Measurements from ENCODE around the gene FAIM2.
"Not testable (repeated sequence)": the region's sequence is repeated elsewhere in the genome, so short reads cannot be mapped to it uniquely, and the experiment has no call there.

Gene FAIM2

GRCh38 chr12:49873361-49873934, 30.3 kb downstream of the FAIM2 start:
- DNase-seq (ENCODE audit: low read depth) = no peak
- no peak overlapping the region for H3K4me3 ChIP-seq (ENCODE audit: low read depth, low read length)
- no peak for TF ChIP-seq CTCF (IDR thresholded peaks at IDR 0.05; ENCODE audit: low read depth, low read length, missing control alignments)

GRCh38 chr12:49872781-49873181, 30.9 kb downstream of the FAIM2 start:
- DNase-seq (ENCODE audit: low read depth) = no peak
- no peak overlapping the region for H3K4me3 ChIP-seq (ENCODE audit: low read depth, low read length)
- TF ChIP-seq CTCF (IDR thresholded peaks at IDR 0.05; ENCODE audit: low read depth, low read length, missing control alignments) = no peak

GRCh38 chr12:49872381-49872780, 31.3 kb downstream of the FAIM2 start:
- no peak for TF ChIP-seq CTCF (IDR thresholded peaks at IDR 0.05; ENCODE audit: low read depth, low read length, missing control alignments)
- no peak overlapping the region for H3K4me3 ChIP-seq (ENCODE audit: low read depth, low read length)
- no peak for DNase-seq (ENCODE audit: low read depth)

- H3K4me3 ChIP-seq (ENCODE audit: low read depth, low read length); DNase-seq (ENCODE audit: low read depth): not testable (repeated sequence)
Observed at GRCh38 chr12:49871811-49872251, 31.9 kb downstream of the FAIM2 start.

GRCh38 chr12:49871263-49871561, 32.5 kb downstream of the FAIM2 start:
- no peak for DNase-seq (ENCODE audit: low read depth)
- no peak overlapping the region for H3K4me3 ChIP-seq (ENCODE audit: low read depth, low read length)
- TF ChIP-seq CTCF (IDR thresholded peaks at IDR 0.05; ENCODE audit: low read depth, low read length, missing control alignments) = no peak

- no peak for DNase-seq (ENCODE audit: low read depth)
- no peak for TF ChIP-seq CTCF (IDR thresholded peaks at IDR 0.05; ENCODE audit: low read depth, low read length, missing control alignments)
- no peak overlapping the region for H3K4me3 ChIP-seq (ENCODE audit: low read depth, low read length)
Observed at GRCh38 chr12:49870501-49871262, 33.0 kb downstream of the FAIM2 start.

- no peak for DNase-seq (ENCODE audit: low read depth)
- TF ChIP-seq CTCF (IDR thresholded peaks at IDR 0.05; ENCODE audit: low read depth, low read length, missing control alignments) = no peak
- no peak overlapping the region for H3K4me3 ChIP-seq (ENCODE audit: low read depth, low read length)
Observed at GRCh38 chr12:49869816-49870500, 33.7 kb downstream of the FAIM2 start.

Data from GM12864 (cell line).